ENCODE results near the gene SLU7. TPM values are rescaled to one million over a fixed set of nuclear protein-coding genes. Genes with fewer than 3 reads are reported as not detected.

The SLU7 gene
- total RNA-seq, 1 donor from 2014 or later = 48.4 TPM

GRCh38 chr5:160460377-160461049, 41.6 kb upstream of the SLU7 start:
- Histone ChIP-seq H2AFZ (ENCODE audit: low read depth, low read length) (no peak overlapping the region), H3K9me3 (ENCODE audit: insufficient read depth, low read depth, low read length) (no peaks in the 10 kb centered on the region), H3K79me2 (ENCODE audit: insufficient read depth, low read length) (no peaks in the 10 kb centered on the region), H4K20me1 (ENCODE audit: insufficient read depth, low read length) (no peaks in the 10 kb centered on the region), H3K36me3 (ENCODE audit: insufficient read depth, low read length) (no peaks in the 10 kb centered on the region), H3K4me3 (ENCODE audit: insufficient read depth, low read depth, low read length) (no peak overlapping the region), H3K27ac (ENCODE audit: low read depth, low read length) (no peak overlapping the region), H3K27me3 (ENCODE audit: insufficient read depth, low read length) (no peaks in the 10 kb centered on the region), H3K9ac (ENCODE audit: low read length) (no peak overlapping the region), H3K4me2 (ENCODE audit: low read length) (peak overlapping the region; percentile 40), H3K4me1 (ENCODE audit: insufficient read depth, low read length) (peaks cover 13% of the 10 kb centered on the region)
- Mint-ChIP-seq H3K4me1 (ENCODE audit: low read depth, unreplicated experiment) (peaks cover 16% of the 10 kb centered on the region), H3K4me3 (ENCODE audit: unreplicated experiment) (peak overlapping the region; percentile 21), H3K27me3 (ENCODE audit: low read depth, unreplicated experiment) (no peaks in the 10 kb centered on the region), H3K9me3 (ENCODE audit: unreplicated experiment) (peaks cover 4% of the 10 kb centered on the region), H3K36me3 (ENCODE audit: low read depth, unreplicated experiment) (no peaks in the 10 kb centered on the region), H3K27ac (ENCODE audit: unreplicated experiment) (peak overlapping the region; percentile 79)
- TF ChIP-seq CTCF (IDR thresholded peaks at IDR 0.05; ENCODE audit: insufficient read depth, low read depth, low read length) (peak; percentile 22), EZH2 (IDR thresholded peaks at IDR 0.05; ENCODE audit: insufficient read depth, low read length) (no peak)
- peak; percentile 5 for FAIRE-seq
- peak; percentile 23 for DNase-seq (ENCODE audit: low read depth)

- H3K9me3 Mint-ChIP-seq (ENCODE audit: unreplicated experiment) = peaks cover 4% of the 10 kb centered on the region
- FAIRE-seq (no peak), DNase-seq (ENCODE audit: low read depth) (peak; percentile 34)
- H2AFZ ChIP-seq (ENCODE audit: low read depth, low read length) = no peak overlapping the region
- H3K27me3 ChIP-seq (ENCODE audit: insufficient read depth, low read length) = no peaks in the 10 kb centered on the region
- peaks cover 7% of the 10 kb centered on the region for H3K4me1 ChIP-seq (ENCODE audit: insufficient read depth, low read length)
- no peaks in the 10 kb centered on the region for H3K36me3 ChIP-seq (ENCODE audit: insufficient read depth, low read length)
- no peak overlapping the region for H3K4me2 ChIP-seq (ENCODE audit: low read length)
- H4K20me1 ChIP-seq (ENCODE audit: insufficient read depth, low read length) = no peaks in the 10 kb centered on the region
- TF ChIP-seq CTCF (IDR thresholded peaks at IDR 0.05; ENCODE audit: insufficient read depth, low read depth, low read length) = no peak
- no peak for TF ChIP-seq EZH2 (IDR thresholded peaks at IDR 0.05; ENCODE audit: insufficient read depth, low read length)
- H3K9ac ChIP-seq (ENCODE audit: low read length) = no peak overlapping the region
- no peaks in the 10 kb centered on the region for H3K9me3 ChIP-seq (ENCODE audit: insufficient read depth, low read depth, low read length)
- peaks cover 13% of the 10 kb centered on the region for H3K4me1 Mint-ChIP-seq (ENCODE audit: low read depth, unreplicated experiment)
- H3K4me3 ChIP-seq (ENCODE audit: insufficient read depth, low read depth, low read length) = no peak overlapping the region
- H3K27ac ChIP-seq (ENCODE audit: low read depth, low read length) = no peak overlapping the region
- no peak overlapping the region for H3K27ac Mint-ChIP-seq (ENCODE audit: unreplicated experiment)
- H3K36me3 Mint-ChIP-seq (ENCODE audit: low read depth, unreplicated experiment) = no peaks in the 10 kb centered on the region
- no peaks in the 10 kb centered on the region for H3K79me2 ChIP-seq (ENCODE audit: insufficient read depth, low read length)
- peaks cover 2% of the 10 kb centered on the region for H3K27me3 Mint-ChIP-seq (ENCODE audit: low read depth, unreplicated experiment)
- H3K4me3 Mint-ChIP-seq (ENCODE audit: unreplicated experiment) = no peak overlapping the region
Observed at GRCh38 chr5:160458806-160459800, 40.2 kb upstream of the SLU7 start.
